Gastrocnemius medialis (tissue), 4 donors: ENCODE results near the gene CACNG3.

ENCODE experiments used
- CTCF ChIP-seq, 5 experiments: fragments of 450-650 bp in 3 of 5; fragments of 200-600 bp in 2 of 5; sonication (generic) in 2 of 5; IDR thresholded peaks in 4 of 5; conservative IDR thresholded peaks in 1 of 5; 1 replicate in 4 of 5; 2 replicates in 1 of 5; pipeline ENCODE4 v1.5.1; 2016 to 2019; ENCODE audit warnings: antibody characterized with exemption in 5 of 5, mild to moderate bottlenecking in 3 of 5, moderate library complexity in 3 of 5
- POLR2A ChIP-seq, 2 donors: fragments of 450-650 bp; IDR thresholded peaks; one replicate each; pipeline ENCODE4 v1.6.1; 2017; ENCODE audit warnings: antibody characterized with exemption in 2 of 2, mild to moderate bottlenecking in 2 of 2, moderate library complexity in 2 of 2

DNA sequence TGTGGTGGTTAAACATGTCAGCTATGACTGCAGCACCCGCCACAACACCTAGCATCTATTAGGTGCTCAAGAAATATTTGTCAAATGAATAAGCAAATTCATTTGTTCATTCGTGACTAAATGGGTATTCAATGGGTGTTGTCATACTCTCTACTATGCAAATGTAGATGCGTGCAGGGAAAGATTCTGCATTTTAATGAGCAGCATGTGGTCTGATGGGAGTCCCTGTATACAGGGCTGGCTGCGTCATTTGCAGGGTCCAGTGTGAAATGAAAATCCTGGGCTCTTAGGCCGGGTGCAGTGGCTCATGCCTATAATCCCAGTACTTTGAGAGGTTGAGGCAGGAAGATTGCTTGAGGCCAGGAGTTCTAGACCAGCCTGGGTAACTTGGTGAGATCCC is 97.5 kb downstream of the CACNG3 start:
- TF ChIP-seq CTCF (IDR thresholded peaks at IDR 0.05 in 4 of 5, conservative IDR thresholded peaks at IDR 0.05 in 1 of 5) (no peak), POLR2A (IDR thresholded peaks at IDR 0.05) (no peak)
